GM12875 (cell line): Measurements from ENCODE around the gene STK25.

ENCODE experiments used
- H3K4me3 ChIP-seq: one replicate; pipeline ENCODE4 v1.5.1; 2011; ENCODE audit warnings: low read depth, low read length, control low read depth
- TF ChIP-seq, protein P1 (sequence below): IDR thresholded peaks from 2 replicates; pipeline ENCODE4 v1.5.1; 2011; ENCODE audit warnings: low read depth, mild to moderate bottlenecking, control low read depth, inconsistent platforms, low read length, moderate library complexity, borderline replicate concordance; ENCODE audit not compliant: insufficient read depth

The STK25 gene

DNA sequence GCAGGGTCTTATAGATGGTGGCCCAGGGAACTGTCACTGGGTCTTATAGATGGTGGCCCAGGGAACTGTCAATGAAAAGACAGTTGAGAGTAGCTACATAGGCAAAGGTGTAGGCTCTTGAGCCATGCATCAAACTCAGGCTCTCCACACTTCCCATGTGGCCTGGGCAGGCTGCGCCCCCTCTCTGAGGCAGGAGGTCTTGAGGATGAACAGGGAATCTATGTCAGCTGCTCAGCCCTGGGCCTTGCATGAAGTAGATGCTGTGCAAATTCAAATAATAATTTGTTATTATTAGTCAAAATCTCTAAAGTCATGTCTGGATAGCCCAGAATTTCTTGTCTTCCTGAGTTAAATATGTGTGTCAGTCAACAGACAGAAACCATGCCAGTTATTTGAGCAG lies 26.7 kb downstream of the STK25 start:
- TF ChIP-seq, protein P1, sequence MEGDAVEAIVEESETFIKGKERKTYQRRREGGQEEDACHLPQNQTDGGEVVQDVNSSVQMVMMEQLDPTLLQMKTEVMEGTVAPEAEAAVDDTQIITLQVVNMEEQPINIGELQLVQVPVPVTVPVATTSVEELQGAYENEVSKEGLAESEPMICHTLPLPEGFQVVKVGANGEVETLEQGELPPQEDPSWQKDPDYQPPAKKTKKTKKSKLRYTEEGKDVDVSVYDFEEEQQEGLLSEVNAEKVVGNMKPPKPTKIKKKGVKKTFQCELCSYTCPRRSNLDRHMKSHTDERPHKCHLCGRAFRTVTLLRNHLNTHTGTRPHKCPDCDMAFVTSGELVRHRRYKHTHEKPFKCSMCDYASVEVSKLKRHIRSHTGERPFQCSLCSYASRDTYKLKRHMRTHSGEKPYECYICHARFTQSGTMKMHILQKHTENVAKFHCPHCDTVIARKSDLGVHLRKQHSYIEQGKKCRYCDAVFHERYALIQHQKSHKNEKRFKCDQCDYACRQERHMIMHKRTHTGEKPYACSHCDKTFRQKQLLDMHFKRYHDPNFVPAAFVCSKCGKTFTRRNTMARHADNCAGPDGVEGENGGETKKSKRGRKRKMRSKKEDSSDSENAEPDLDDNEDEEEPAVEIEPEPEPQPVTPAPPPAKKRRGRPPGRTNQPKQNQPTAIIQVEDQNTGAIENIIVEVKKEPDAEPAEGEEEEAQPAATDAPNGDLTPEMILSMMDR = no peak
- no peak overlapping the region for H3K4me3 ChIP-seq

DNA sequence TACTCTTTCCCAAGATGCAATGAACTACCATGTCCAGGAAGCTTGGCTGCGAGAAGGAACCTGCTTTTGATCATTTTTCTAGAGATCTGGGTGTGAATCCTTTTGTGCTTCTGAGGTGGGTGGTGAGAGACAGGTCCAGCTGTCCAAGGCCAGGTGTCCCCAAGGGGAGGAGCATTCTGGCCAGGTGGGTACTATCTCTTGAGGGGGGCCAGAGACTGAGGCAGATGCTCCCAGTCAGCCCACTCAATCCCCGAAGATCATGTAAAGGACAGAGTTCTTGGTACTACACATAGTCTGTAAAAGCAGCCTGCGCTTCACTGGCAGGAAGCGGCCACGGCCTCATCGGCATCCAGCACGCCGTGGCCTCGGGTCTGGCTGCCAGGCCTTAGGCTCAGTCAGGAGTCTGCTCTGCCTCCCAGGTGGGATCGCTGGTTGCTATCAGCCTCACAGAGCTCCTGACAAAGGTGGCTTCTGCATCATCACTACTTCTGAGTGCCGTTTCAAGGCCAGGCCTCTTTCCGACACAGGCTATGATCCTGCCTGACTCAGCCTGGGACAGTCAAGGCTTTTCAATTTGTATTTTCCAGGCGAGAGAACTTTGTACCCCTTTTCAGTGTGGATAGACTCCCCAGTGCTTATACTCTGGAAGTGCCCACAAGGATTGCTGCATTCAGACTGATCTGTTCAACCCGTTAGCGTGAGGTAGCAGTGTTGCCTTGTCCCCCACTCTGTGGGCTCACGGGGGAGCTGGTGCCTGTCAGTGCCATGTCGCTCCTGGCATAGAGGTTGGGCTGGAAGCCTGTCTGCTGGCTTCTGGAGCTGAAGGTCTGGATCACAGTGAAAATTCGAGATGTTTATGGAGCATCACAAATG lies 29.1 kb downstream of the STK25 start:
- no peak overlapping the region for H3K4me3 ChIP-seq
- TF ChIP-seq, protein P1 = no peak

DNA sequence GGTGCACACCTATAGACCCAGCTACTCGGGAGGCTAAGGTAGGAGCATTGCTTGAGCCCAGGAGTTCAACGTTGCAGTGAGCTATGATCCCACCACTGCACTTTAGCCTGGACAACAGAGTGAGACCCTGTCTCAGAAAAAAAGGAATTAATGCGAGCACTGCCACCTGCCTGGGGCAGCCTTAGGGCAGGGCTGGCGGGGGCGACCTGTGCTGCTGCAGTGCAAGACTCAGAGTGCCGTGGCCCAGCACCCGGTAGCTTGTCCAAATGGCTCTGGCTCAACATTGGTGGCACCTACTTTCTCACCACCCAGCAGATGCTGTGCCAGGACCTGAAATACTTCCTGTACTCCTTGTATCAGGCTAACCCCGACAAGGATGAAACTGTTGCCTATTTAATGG lies 30.2 kb downstream of the STK25 start:
- TF ChIP-seq, protein P1 = no peak
- H3K4me3 ChIP-seq = no peak overlapping the region

DNA sequence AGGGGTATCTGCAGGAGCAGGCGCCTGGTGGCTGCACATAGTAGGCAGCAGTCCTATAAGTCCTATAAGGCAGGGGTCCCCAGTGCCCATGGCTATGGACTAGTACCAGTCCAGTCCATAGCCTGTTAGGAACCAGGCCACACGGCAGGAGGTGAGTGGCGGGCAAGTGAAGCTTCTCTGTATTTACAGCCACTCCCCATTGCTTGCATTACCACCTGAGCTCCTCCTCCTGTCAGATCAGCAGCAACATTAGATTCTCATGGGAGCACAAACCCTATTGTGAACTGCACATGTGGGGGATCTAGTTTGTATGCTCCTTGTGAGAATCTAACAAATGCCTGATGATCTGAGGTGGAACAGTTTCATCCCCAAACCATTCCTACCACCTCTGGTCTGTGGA lies 33.1 kb downstream of the STK25 start:
- TF ChIP-seq, protein P1 = no peak
- H3K4me3 ChIP-seq = no peak overlapping the region

DNA sequence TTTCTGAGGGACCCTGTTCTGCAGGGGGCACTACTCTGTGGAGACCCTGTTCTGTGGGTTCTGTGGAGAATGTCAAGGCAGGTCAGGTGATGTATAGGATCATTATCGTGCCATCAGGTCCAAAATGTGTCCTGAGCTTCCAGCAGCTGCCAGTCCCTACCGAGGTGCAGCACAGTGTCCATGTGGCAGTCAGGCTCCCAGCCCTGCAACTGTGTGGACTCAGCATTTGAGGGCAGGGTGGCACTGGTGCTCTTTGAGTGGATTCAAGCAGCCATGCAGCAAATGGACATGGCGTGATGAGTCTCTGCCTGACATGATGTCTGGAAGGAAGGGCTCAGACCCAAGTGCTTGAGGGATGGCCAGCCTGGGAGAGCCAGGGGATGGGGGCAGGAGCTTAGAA lies 35.0 kb downstream of the STK25 start:
- TF ChIP-seq, protein P1 = no peak
- no peak overlapping the region for H3K4me3 ChIP-seq

DNA sequence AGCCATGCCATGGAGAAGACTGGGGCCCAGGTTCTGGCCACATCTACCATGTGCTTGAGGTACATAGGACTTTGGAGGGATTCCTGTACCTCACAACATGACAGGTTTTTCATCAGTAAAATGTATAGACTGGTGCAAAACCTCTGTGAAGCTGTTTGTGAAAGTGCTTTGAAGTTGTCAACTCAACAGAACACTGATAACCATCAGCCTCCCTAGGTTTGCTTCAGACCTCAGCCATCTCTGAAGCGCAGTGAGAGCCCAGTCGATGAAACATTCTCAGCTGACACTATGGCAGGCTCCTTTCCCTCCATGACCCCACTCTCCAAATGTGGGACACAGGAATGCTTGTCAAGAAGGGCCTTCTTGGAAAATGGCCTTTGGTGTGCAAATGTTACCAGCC lies 38.6 kb downstream of the STK25 start:
- TF ChIP-seq, protein P1 = no peak
- H3K4me3 ChIP-seq = no peak overlapping the region

DNA sequence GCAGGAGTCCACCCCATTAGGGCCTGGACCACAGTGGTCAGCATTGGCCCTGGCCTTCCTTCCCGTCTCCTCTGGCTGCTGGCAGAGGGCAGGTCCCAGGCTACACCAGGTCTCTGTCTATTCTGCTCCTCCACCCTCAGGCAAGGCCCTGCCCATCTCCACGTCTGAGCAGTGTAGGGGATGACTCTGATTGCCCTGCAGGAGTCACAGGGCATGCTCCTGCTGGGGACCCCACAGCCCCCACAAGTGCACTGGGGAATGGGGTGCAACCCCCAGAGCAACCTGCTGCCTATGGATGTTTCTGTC lies 40.0 kb downstream of the STK25 start:
- TF ChIP-seq, protein P1 = no peak

More for the DNA sequence above, 40.0 kb downstream of the STK25 start:
- H3K4me3 ChIP-seq = no peak overlapping the region
